Activated naive CD8-positive, alpha-beta T cell treated with anti-CD3 and anti-CD28 coated beads for 36 hours (primary cell): Measurements from ENCODE around the gene WDR82. TPM values are rescaled to one million over a fixed set of nuclear protein-coding genes. Genes with fewer than 3 reads are reported as not detected.
A peak's percentile ranks its signal among the peaks of the same experiment; 100 is the strongest.
"Not testable (repeated sequence)": the region's sequence is repeated elsewhere in the genome, so short reads cannot be mapped to it uniquely, and the experiment has no call there.

Experiments used
- DNase-seq: peaks from one replicate; pipeline ENCODE4 v3.0.0; 2021
- H3K27ac Mint-ChIP-seq: one replicate; pipeline ENCODE4 v1.8.0; 2022; ENCODE audit warnings: mild to moderate bottlenecking, moderate library complexity, mixed read lengths
- H3K27me3 Mint-ChIP-seq: one replicate; pipeline ENCODE4 v1.8.0; 2022; ENCODE audit warnings: mild to moderate bottlenecking, mixed read lengths
- H3K36me3 Mint-ChIP-seq: one replicate; pipeline ENCODE4 v1.8.0; 2021; ENCODE audit warnings: mild to moderate bottlenecking, mixed read lengths
- H3K4me1 Mint-ChIP-seq: one replicate; pipeline ENCODE4 v1.8.0; 2021; ENCODE audit warnings: mixed read lengths
- H3K4me3 Mint-ChIP-seq: one replicate; pipeline ENCODE4 v1.8.0; 2022; ENCODE audit warnings: mild to moderate bottlenecking, moderate library complexity, mixed read lengths
- H3K9me3 Mint-ChIP-seq: one replicate; pipeline ENCODE4 v1.8.0; 2022; ENCODE audit warnings: mixed read lengths
- total RNA-seq, 2 experiments: library from RNA; stranded (reverse); gene quantifications; one replicate each; pipeline ENCODE4 v1.2.3, GENCODE V29; 2021

Gene WDR82
- total RNA-seq, 2 experiments from 2014 or later, result 121 to 123 TPM

DNA sequence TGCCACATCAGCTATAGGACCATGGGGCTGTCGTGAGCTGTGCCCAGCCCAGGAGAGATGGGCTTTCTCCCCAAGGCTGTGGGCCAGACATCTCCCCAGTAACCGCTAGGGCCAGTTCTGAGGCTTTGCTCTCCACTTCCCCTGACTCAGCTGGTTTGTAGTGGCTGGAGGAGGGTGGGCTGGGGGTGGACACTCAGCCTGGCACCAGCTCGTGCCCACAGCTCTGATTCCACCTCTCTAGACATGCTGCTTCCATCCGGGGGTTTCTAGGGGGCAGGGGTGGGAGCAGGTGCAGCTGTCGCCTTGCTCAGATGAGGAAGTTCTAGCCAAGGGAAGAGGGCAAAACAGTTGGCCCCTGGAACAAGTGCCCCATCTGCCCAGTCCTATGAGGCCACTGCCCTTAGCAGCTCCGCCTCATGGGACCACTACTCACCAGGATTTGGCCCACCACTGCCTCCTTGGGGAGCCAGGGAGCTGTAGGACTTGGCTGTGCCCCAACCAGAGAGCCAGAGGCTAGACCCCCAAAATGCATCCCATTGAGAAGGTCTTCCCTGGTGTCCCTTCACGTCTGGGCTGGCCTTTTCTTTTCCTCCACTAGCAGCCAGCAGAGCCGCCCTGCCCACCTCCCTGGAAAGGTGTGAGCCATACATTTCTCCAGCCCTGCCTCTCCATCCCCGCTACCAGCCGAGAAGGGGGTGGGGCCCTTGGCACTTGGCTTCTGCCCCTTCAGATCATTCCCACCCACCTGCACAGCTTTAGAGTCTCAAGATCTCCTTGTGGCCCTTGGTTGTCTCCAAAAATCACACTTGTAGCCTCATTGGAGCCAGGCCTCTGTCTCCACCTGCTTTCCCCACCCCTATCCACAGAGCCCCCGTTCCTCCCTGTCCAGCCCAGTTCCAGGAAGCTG lies 19.0 kb upstream of the WDR82 start:
- H3K4me1 Mint-ChIP-seq, result peaks cover 11% of the 10 kb centered on the region
- H3K27ac Mint-ChIP-seq, result no peak overlapping the region
- no peaks in the 10 kb centered on the region for H3K27me3 Mint-ChIP-seq
- no peak overlapping the region for H3K4me3 Mint-ChIP-seq
- no peak for DNase-seq
- no peaks in the 10 kb centered on the region for H3K9me3 Mint-ChIP-seq
- H3K36me3 Mint-ChIP-seq, result peaks cover 3% of the 10 kb centered on the region

GRCh38 chr3:52295671-52296208 lies 17.3 kb upstream of the WDR82 start:
- Mint-ChIP-seq H3K27me3 (no peaks in the 10 kb centered on the region), H3K4me3 (no peak overlapping the region), H3K36me3 (peaks cover 7% of the 10 kb centered on the region), H3K27ac (no peak overlapping the region), H3K9me3 (no peaks in the 10 kb centered on the region), H3K4me1 (peaks cover 16% of the 10 kb centered on the region)
- DNase-seq, result no peak

- DNase-seq, result no peak
- Mint-ChIP-seq H3K27ac (no peak overlapping the region), H3K36me3 (peaks cover 7% of the 10 kb centered on the region), H3K4me1 (peaks cover 17% of the 10 kb centered on the region), H3K9me3 (no peaks in the 10 kb centered on the region), H3K4me3 (no peak overlapping the region), H3K27me3 (no peaks in the 10 kb centered on the region)
These were observed 16.1 kb upstream of the WDR82 start for GRCh38 chr3:52294320-52295150.

DNA sequence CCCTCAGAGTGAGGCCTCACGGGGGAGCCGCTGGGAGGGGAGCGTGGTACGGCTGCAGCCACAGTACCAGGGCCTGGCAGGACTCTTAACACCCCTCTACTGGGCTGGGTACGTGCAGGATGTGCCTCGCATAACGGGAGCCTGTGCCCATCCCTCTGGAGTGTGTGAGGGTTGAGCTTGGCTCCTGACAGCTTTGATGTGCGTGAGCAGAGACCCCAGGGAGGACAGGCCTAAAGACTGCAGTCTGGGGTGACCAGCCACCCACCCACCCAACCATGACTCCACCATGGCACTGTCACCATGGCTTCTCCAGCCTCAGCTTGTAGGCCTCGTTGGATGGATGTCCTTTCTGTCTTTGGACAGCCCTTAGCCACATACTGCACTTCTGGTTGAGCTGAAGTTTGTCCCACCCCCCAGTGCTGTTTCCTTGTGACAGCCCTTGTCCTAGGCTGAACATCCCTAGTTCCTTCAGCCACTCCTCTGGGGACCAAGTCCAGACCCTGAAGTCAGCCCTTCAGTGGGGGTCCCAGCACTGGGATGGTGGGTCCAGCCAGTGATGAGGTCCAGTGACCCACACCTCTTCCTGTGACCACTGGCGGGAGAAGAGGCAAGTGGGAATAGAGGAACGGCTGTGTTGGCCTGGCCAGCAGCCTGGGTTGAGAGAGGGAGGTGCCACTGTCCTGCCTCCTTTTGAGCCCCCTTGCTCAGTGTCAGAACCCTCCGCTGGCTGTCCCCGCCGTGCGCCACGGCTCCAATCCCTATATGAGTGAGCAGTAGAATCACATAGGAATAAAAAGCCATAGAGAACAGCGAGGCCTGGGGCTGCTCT lies 15.3 kb upstream of the WDR82 start:
- no peak overlapping the region for H3K27ac Mint-ChIP-seq
- no peaks in the 10 kb centered on the region for H3K27me3 Mint-ChIP-seq
- no peak overlapping the region for H3K4me3 Mint-ChIP-seq

DNA sequence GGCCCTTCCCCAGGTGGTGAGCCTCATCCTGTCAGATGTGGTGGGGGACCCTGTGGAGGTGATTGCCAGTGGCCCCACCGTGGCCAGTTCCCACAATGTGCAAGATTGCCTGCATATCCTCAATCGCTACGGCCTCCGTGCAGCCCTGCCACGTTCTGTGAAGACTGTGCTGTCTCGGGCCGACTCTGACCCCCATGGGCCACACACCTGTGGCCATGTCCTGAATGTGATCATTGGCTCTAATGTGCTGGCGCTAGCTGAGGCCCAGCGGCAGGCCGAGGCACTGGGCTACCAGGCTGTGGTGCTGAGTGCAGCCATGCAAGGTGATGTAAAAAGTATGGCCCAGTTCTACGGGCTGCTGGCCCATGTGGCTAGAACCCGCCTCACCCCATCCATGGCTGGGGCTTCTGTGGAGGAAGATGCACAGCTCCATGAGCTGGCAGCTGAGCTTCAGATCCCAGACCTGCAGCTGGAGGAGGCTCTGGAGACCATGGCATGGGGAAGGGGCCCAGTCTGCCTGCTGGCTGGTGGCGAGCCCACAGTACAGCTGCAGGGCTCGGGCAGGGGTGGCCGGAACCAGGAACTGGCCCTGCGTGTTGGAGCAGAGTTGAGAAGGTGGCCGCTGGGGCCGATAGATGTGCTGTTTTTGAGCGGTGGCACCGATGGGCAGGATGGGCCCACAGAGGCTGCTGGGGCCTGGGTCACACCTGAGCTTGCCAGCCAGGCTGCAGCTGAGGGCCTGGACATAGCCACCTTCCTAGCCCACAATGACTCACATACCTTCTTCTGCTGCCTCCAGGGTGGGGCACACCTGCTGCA lies 14.0 kb upstream of the WDR82 start:
- H3K27me3 Mint-ChIP-seq, result no peaks in the 10 kb centered on the region
- no peak for DNase-seq
- no peak overlapping the region for H3K27ac Mint-ChIP-seq
- H3K4me3 Mint-ChIP-seq, result no peak overlapping the region
- H3K9me3 Mint-ChIP-seq, result no peaks in the 10 kb centered on the region
- H3K36me3 Mint-ChIP-seq, result peaks cover 7% of the 10 kb centered on the region
- H3K4me1 Mint-ChIP-seq, result peaks cover 22% of the 10 kb centered on the region

More for the DNA sequence above, 15.3 kb upstream of the WDR82 start:
- Mint-ChIP-seq H3K9me3 (no peaks in the 10 kb centered on the region), H3K4me1 (peaks cover 24% of the 10 kb centered on the region), H3K36me3 (peaks cover 7% of the 10 kb centered on the region)
- DNase-seq, result no peak

GRCh38 chr3:52291508-52292181 lies 13.2 kb upstream of the WDR82 start:
- Mint-ChIP-seq H3K4me3 (no peak overlapping the region), H3K36me3 (peaks cover 12% of the 10 kb centered on the region), H3K27ac (peak overlapping the region; percentile 57), H3K27me3 (no peaks in the 10 kb centered on the region), H3K9me3 (no peaks in the 10 kb centered on the region), H3K4me1 (peaks cover 27% of the 10 kb centered on the region)
- peak; percentile 47 for DNase-seq

DNA sequence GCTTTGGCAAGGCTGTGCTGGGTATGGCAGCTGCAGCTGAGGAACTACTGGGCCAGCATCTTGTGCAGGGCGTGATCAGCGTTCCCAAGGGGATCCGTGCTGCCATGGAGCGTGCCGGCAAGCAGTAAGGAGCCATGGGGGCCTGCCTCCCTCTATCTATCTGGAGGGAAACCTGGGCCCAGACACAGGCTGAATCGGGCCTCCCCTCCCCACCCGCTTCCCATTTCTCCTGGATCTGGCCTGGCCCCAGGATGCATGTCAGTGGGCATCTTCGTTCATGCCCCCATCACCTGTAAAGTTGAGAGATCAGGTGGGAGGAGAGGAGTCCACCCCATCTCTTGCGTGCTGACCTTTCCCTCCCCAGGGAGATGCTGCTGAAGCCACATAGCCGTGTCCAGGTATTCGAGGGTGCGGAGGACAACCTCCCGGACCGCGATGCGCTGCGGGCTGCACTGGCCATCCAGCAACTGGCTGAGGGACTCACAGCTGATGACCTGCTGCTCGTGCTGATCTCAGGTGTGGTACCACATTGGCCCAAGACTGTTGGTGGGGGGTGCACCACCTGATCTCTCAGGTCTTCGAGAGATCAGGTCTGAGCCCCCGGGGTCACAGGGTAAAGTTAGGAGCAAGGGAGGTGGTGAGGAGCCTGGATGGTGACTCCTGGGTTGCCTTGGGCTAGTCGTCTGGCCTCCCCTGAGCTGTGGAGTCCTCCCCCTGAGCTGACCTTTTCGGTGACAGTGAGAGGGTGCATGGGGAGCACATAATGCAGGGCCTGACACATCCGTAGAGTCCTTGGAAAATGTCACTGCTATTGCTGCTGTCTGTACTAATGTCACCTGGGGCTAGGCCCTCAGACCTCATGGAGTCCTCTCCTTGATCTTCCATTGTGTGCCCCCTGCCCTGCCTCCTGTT lies 12.4 kb upstream of the WDR82 start:
- Mint-ChIP-seq H3K36me3 (peaks cover 13% of the 10 kb centered on the region), H3K27ac (peak overlapping the region; percentile 57), H3K4me1 (peaks cover 30% of the 10 kb centered on the region), H3K27me3 (no peaks in the 10 kb centered on the region), H3K4me3 (no peak overlapping the region), H3K9me3 (no peaks in the 10 kb centered on the region)
- DNase-seq, result no peak

DNA sequence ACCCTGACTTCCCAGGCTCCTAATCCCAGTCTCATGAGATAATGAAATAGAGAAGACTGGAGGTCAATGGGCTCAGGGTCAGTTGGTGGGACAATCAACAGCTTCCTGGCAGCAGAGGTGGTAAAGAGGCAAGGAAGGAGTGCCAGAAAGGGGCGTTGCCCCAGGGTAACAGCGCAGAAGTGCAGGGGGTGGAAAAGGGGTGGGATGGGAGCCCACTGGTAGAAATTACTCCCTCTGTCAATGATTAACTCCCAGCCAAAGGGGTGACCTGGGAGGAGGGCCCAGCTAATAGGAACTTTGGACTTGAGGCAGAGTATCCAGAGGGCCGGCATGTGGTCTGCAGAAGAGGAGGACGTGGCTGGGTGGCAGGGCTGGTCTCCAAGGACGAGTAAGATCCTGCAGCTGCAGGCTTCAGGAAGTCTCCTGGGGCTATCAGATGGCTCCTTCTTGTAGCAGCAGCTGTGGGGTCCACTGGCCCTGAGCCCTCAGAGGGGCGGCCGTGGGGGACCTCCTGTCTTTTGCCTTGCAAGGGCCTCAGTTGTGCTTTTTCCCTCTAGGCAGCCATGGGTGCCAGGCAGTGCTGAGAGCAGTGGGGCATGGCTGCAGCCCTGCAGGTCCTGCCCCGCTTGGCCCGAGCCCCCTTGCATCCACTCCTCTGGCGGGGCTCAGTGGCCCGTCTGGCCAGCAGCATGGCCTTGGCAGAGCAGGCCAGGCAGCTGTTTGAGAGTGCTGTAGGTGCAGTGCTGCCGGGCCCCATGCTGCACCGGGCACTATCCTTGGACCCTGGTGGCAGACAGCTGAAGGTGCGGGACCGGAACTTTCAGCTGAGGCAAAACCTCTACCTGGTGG lies 11.5 kb upstream of the WDR82 start:
- DNase-seq, result no peak
- no peak overlapping the region for H3K4me3 Mint-ChIP-seq
- no peaks in the 10 kb centered on the region for H3K27me3 Mint-ChIP-seq
- peaks cover 31% of the 10 kb centered on the region for H3K4me1 Mint-ChIP-seq
- H3K27ac Mint-ChIP-seq, result no peak overlapping the region
- peaks cover 10% of the 10 kb centered on the region for H3K36me3 Mint-ChIP-seq
- H3K9me3 Mint-ChIP-seq, result no peaks in the 10 kb centered on the region

DNA sequence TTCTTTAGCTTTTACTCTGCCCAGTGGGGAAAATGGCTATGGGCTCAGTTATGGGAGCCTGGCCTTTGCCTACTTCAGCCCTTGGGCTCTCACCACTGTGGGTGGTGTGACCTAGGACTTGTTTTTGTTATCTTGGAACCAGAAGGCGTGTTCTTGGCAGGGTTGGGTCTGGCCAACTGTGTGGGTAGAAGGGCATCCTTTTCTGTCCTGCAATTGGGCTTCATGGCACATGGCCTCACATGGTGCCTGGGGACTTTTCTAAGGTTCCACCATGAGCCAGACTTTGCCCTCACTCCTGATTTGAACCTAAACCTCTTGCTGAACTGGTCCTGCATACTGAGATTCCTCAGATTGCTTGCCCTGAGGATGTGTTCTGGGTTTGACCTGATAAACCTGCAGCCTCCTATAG lies 10.9 kb upstream of the WDR82 start:
- DNase-seq, result no peak
- Mint-ChIP-seq H3K27ac (peak overlapping the region; percentile 100), H3K27me3 (no peaks in the 10 kb centered on the region), H3K36me3 (peaks cover 10% of the 10 kb centered on the region), H3K9me3 (no peaks in the 10 kb centered on the region), H3K4me3 (no peak overlapping the region), H3K4me1 (peaks cover 31% of the 10 kb centered on the region)

GRCh38 chr3:52288674-52289073 lies 10.2 kb upstream of the WDR82 start:
- peaks cover 12% of the 10 kb centered on the region for H3K36me3 Mint-ChIP-seq
- peaks cover 36% of the 10 kb centered on the region for H3K4me1 Mint-ChIP-seq
- no peaks in the 10 kb centered on the region for H3K27me3 Mint-ChIP-seq
- no peaks in the 10 kb centered on the region for H3K9me3 Mint-ChIP-seq
- peak overlapping the region; percentile 100 for H3K27ac Mint-ChIP-seq
- DNase-seq, result no peak
- H3K4me3 Mint-ChIP-seq, result peak overlapping the region; percentile 97

GRCh38 chr3:52286777-52287110 lies 8.3 kb upstream of the WDR82 start:
- H3K27ac Mint-ChIP-seq, result peak overlapping the region; percentile 100
- peak overlapping the region; percentile 97 for H3K4me3 Mint-ChIP-seq
- H3K36me3 Mint-ChIP-seq, result peaks cover 18% of the 10 kb centered on the region
- peaks cover 52% of the 10 kb centered on the region for H3K4me1 Mint-ChIP-seq
- DNase-seq, result no peak
- no peaks in the 10 kb centered on the region for H3K9me3 Mint-ChIP-seq
- no peaks in the 10 kb centered on the region for H3K27me3 Mint-ChIP-seq

DNA sequence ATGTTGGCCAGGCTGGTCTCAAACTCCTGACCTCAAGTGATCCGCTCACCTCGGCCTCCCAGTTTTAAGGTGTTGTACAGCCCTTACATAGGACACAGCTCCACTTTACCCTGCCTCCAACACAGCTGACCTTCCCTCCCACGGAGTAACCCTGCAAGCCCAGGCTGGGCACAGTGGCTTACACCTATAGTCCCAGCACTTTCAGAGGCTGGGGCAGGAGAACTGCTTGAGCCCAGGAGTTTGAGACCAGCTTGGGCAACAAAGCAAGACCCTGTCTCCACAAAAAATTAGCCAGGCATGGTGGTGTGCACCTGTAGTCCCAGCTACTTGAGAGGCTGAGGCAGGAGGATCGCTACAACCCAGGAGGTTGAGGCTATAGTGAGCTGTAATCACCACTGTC lies 5.6 kb upstream of the WDR82 start:
- not testable (repeated sequence) for H3K27me3 Mint-ChIP-seq, DNase-seq, H3K4me3 Mint-ChIP-seq, H3K9me3 Mint-ChIP-seq
- Mint-ChIP-seq H3K36me3 (peaks cover 29% of the 10 kb centered on the region), H3K27ac (peak overlapping the region; percentile 69), H3K4me1 (peaks cover 58% of the 10 kb centered on the region)
